ENCODE measurements around the gene LONRF2. TPM values are rescaled to one million over a fixed set of nuclear protein-coding genes. Genes with fewer than 3 reads are reported as not detected.

The LONRF2 gene
- total and polyA plus RNA-seq, 2 donors from 2014 or later, result 1.1 to 6.3 TPM

GRCh38 chr2:100224988-100225710 is 97.2 kb downstream of the LONRF2 start:
- no peaks in the 10 kb centered on the region for H3K27me3 ChIP-seq (ENCODE audit: control insufficient read depth, insufficient read depth, low read length)
- DNase-seq (no peak), FAIRE-seq (no peak)
- intact Hi-C loops (cut with DNase I), result no loop called here
- H3K9me3 ChIP-seq (ENCODE audit: control insufficient read depth in 2 of 3, insufficient read depth in 1 of 3, low read length in 3 of 3), result no peaks in the 10 kb centered on the region
- H3K36me3 ChIP-seq (ENCODE audit: control insufficient read depth in 2 of 3, insufficient read depth in 3 of 3, low read length in 3 of 3), result no peaks in the 10 kb centered on the region
- TF ChIP-seq, protein P1, sequence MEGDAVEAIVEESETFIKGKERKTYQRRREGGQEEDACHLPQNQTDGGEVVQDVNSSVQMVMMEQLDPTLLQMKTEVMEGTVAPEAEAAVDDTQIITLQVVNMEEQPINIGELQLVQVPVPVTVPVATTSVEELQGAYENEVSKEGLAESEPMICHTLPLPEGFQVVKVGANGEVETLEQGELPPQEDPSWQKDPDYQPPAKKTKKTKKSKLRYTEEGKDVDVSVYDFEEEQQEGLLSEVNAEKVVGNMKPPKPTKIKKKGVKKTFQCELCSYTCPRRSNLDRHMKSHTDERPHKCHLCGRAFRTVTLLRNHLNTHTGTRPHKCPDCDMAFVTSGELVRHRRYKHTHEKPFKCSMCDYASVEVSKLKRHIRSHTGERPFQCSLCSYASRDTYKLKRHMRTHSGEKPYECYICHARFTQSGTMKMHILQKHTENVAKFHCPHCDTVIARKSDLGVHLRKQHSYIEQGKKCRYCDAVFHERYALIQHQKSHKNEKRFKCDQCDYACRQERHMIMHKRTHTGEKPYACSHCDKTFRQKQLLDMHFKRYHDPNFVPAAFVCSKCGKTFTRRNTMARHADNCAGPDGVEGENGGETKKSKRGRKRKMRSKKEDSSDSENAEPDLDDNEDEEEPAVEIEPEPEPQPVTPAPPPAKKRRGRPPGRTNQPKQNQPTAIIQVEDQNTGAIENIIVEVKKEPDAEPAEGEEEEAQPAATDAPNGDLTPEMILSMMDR (IDR thresholded peaks at IDR 0.05; ENCODE audit: borderline replicate concordance, extremely low read depth, insufficient read depth), result no peak
- no peak overlapping the region for H3K4me3 ChIP-seq (ENCODE audit: low read length in 3 of 3)
- H3K27ac ChIP-seq (ENCODE audit: low read depth in 2 of 2, low read length in 2 of 2), result no peak overlapping the region
- H3K9ac ChIP-seq (ENCODE audit: low read length in 3 of 3), result no peak overlapping the region
- no peaks in the 10 kb centered on the region for H3K4me1 ChIP-seq (ENCODE audit: control insufficient read depth in 2 of 3, insufficient read depth in 2 of 3, low read depth in 1 of 3, low read length in 3 of 3)

DNA sequence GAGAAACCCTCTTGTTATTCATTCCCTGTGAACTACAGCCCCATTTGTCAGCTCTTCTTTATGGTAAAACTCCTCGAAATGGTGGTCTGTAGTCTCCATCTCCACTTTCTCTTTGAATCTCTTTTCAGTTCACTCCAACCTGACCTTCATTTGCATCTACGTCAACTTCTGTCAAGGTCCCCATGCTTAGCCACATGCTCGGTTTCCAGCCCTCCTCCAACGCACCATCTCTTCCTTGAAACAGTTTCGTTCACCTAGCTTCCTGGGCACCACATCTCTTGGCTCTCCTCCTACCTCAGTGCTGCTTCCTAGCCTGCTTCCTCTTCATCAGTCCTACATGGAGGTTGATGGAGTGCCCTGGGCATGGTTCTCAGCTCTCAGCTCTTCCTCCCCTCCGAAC is 98.8 kb downstream of the LONRF2 start:
- Histone ChIP-seq H3K36me3 (ENCODE audit: control insufficient read depth in 2 of 3, insufficient read depth in 3 of 3, low read length in 3 of 3) (no peaks in the 10 kb centered on the region), H3K4me1 (ENCODE audit: control insufficient read depth in 2 of 3, insufficient read depth in 2 of 3, low read depth in 1 of 3, low read length in 3 of 3) (no peaks in the 10 kb centered on the region), H3K9me3 (ENCODE audit: control insufficient read depth in 2 of 3, insufficient read depth in 1 of 3, low read length in 3 of 3) (no peaks in the 10 kb centered on the region), H3K4me3 (ENCODE audit: low read length in 3 of 3) (no peak overlapping the region), H3K27me3 (ENCODE audit: control insufficient read depth, insufficient read depth, low read length) (no peaks in the 10 kb centered on the region), H3K9ac (ENCODE audit: low read length in 3 of 3) (no peak overlapping the region), H3K27ac (ENCODE audit: low read depth in 2 of 2, low read length in 2 of 2) (no peak overlapping the region)
- TF ChIP-seq, protein P1 (IDR thresholded peaks at IDR 0.05; ENCODE audit: borderline replicate concordance, extremely low read depth, insufficient read depth), result no peak
- intact Hi-C loops (cut with DNase I), result no loop called here
- DNase-seq (no peak), FAIRE-seq (no peak)

Other genes with a start within 250 kb of the LONRF2 start
- 11.0 TPM for gene AFF3, start 179.9 kb downstream of the LONRF2 start, total RNA-seq
- gene AFF3, start 179.9 kb downstream of the LONRF2 start, polyA plus RNA-seq (ENCODE audit: insufficient read depth, low read depth, low replicate concordance), result 0.65 TPM
- 7.1 TPM for gene CHST10, start 95.2 kb upstream of the LONRF2 start, total RNA-seq
- gene CHST10, start 95.2 kb upstream of the LONRF2 start, polyA plus RNA-seq (ENCODE audit: insufficient read depth, low read depth, low replicate concordance), result 6.2 TPM
- gene NMS, start 148.0 kb upstream of the LONRF2 start, total RNA-seq, result not detected
- not detected for gene NMS, start 148.0 kb upstream of the LONRF2 start, polyA plus RNA-seq (ENCODE audit: insufficient read depth, low read depth, low replicate concordance)
- gene PDCL3, start 240.5 kb upstream of the LONRF2 start, total RNA-seq, result 20.1 TPM
- 29.8 TPM for gene PDCL3, start 240.5 kb upstream of the LONRF2 start, polyA plus RNA-seq (ENCODE audit: insufficient read depth, low read depth, low replicate concordance)

All from kidney (tissue), 14 donors.